Nephron progenitor cell (in vitro differentiated cells): ENCODE measurements around the gene KCNJ18.
"Not testable (repeated sequence)": the region's sequence is repeated elsewhere in the genome, so short reads cannot be mapped to it uniquely, and the experiment has no call there.

ENCODE experiments used
- DNase-seq: peaks from one replicate; pipeline ENCODE4 v3.0.0; 2021
- H3K27ac Mint-ChIP-seq: 2 replicates; pipeline ENCODE4 v1.8.0; 2021; ENCODE audit warnings: mild to moderate bottlenecking, moderate library complexity, mixed read lengths
- H3K27me3 Mint-ChIP-seq: 2 replicates; pipeline ENCODE4 v1.8.0; 2021; ENCODE audit warnings: mild to moderate bottlenecking, low read depth, mixed read lengths; ENCODE audit not compliant: poor library complexity
- H3K36me3 Mint-ChIP-seq: 2 replicates; pipeline ENCODE4 v1.8.0; 2021; ENCODE audit warnings: low read depth, mixed read lengths
- H3K4me1 Mint-ChIP-seq: 2 replicates; pipeline ENCODE4 v1.8.0; 2021; ENCODE audit warnings: mixed read lengths
- H3K4me3 Mint-ChIP-seq: 2 replicates; pipeline ENCODE4 v1.8.0; 2021; ENCODE audit warnings: mild to moderate bottlenecking, moderate library complexity, mixed read lengths
- H3K9me3 Mint-ChIP-seq: 2 replicates; pipeline ENCODE4 v1.8.0; 2021; ENCODE audit warnings: mild to moderate bottlenecking, moderate library complexity, mixed read lengths

The KCNJ18 gene

GRCh38 chr17:21691883-21692703 is at the start of gene KCNJ18:
Gene KCNJ18, plus strand, starts transcription at chr17:21692523. Its CDS starts 10,264 bp downstream, at chr17:21702787.
- H3K27ac Mint-ChIP-seq, H3K4me3 Mint-ChIP-seq, DNase-seq, H3K27me3 Mint-ChIP-seq, H3K4me1 Mint-ChIP-seq, H3K36me3 Mint-ChIP-seq: not testable (repeated sequence)
- H3K9me3 Mint-ChIP-seq = peaks cover 75% of the 10 kb centered on the region

DNA sequence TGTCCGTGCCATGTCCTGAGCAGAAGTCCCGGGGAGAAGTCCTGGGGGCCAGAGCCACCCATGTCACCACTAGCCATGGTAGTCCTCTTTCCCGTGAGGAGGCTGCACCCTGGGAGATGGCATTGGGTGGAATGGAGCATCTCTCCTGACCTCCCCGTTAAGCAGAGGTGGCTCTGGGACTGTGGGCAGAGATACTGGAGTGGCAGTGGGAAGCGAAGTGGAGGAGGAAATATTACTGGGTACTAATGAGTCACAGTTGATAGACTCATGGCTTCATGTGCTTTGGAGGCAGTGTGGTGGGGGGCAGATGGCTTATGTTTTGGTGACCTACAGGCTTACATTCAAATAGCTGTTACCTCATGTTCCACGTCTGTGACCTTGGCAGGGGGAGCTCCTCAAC is 44.2 kb upstream of the KCNJ18 start:
- not testable (repeated sequence) for DNase-seq, H3K4me3 Mint-ChIP-seq, H3K27ac Mint-ChIP-seq, H3K36me3 Mint-ChIP-seq, H3K4me1 Mint-ChIP-seq, H3K27me3 Mint-ChIP-seq
- H3K9me3 Mint-ChIP-seq = peaks cover 83% of the 10 kb centered on the region

DNA sequence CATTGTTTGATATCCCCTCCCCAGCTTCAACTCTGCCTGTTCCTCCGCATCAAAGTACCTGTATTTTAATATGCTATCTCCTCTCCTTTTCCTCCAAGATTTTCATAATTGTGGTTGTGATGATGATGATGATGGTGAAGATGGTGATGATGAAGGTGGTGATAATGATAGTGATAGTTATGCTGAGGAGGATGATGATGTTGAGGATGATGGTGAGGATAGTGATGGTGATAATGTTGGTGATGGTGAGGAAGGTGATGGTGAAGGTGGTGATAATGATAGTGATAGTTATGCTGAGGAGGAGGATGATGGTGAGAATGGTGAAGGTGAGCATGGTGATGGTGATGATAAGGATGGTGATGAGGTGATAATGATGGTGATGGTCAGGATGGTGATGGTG is 42.3 kb upstream of the KCNJ18 start:
- H3K4me1 Mint-ChIP-seq, H3K36me3 Mint-ChIP-seq, DNase-seq, H3K4me3 Mint-ChIP-seq, H3K27ac Mint-ChIP-seq, H3K27me3 Mint-ChIP-seq: not testable (repeated sequence)
- H3K9me3 Mint-ChIP-seq = peaks cover 72% of the 10 kb centered on the region

- peaks cover 64% of the 10 kb centered on the region for H3K9me3 Mint-ChIP-seq
- not testable (repeated sequence) for H3K27me3 Mint-ChIP-seq, H3K4me1 Mint-ChIP-seq, H3K36me3 Mint-ChIP-seq, H3K4me3 Mint-ChIP-seq, H3K27ac Mint-ChIP-seq, DNase-seq
Observed at GRCh38 chr17:21652049-21652448, 40.3 kb upstream of the KCNJ18 start.

GRCh38 chr17:21653211-21653610 is 39.1 kb upstream of the KCNJ18 start:
- H3K4me1 Mint-ChIP-seq, H3K4me3 Mint-ChIP-seq, H3K27me3 Mint-ChIP-seq, DNase-seq, H3K27ac Mint-ChIP-seq, H3K36me3 Mint-ChIP-seq: not testable (repeated sequence)
- H3K9me3 Mint-ChIP-seq = peaks cover 63% of the 10 kb centered on the region

GRCh38 chr17:21656518-21657309 is 35.6 kb upstream of the KCNJ18 start:
- not testable (repeated sequence) for H3K27me3 Mint-ChIP-seq

GRCh38 chr17:21659635-21660034 is 32.7 kb upstream of the KCNJ18 start:
- not testable (repeated sequence) for H3K4me3 Mint-ChIP-seq, H3K36me3 Mint-ChIP-seq, DNase-seq, H3K4me1 Mint-ChIP-seq, H3K27me3 Mint-ChIP-seq, H3K27ac Mint-ChIP-seq
- H3K9me3 Mint-ChIP-seq = peaks cover 62% of the 10 kb centered on the region

More at GRCh38 chr17:21656518-21657309, 35.6 kb upstream of the KCNJ18 start:
- peaks cover 52% of the 10 kb centered on the region for H3K9me3 Mint-ChIP-seq
- not testable (repeated sequence) for H3K4me3 Mint-ChIP-seq, H3K4me1 Mint-ChIP-seq, H3K36me3 Mint-ChIP-seq, DNase-seq, H3K27ac Mint-ChIP-seq

DNA sequence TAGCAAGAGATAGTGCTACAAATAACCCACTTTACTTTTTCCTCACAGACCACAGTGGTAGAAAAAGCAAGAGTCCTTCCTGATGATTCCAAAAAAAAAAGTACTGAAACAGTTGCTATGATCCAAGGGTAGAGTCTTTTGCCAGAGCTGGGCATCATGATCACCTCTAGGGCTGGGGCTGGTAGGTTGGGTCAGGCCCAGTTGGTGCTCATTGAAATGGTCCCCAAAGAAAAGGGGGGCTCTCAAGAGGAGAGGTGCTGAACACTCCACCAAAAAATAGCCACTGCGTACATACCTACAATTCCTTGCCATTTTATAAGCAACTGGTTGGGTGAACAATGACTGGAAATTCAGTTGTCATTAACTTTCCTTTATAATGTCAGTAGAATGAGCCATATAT is 30.9 kb upstream of the KCNJ18 start:
- not testable (repeated sequence) for H3K27ac Mint-ChIP-seq, H3K36me3 Mint-ChIP-seq, DNase-seq, H3K4me3 Mint-ChIP-seq, H3K4me1 Mint-ChIP-seq, H3K27me3 Mint-ChIP-seq
- H3K9me3 Mint-ChIP-seq = peaks cover 72% of the 10 kb centered on the region

DNA sequence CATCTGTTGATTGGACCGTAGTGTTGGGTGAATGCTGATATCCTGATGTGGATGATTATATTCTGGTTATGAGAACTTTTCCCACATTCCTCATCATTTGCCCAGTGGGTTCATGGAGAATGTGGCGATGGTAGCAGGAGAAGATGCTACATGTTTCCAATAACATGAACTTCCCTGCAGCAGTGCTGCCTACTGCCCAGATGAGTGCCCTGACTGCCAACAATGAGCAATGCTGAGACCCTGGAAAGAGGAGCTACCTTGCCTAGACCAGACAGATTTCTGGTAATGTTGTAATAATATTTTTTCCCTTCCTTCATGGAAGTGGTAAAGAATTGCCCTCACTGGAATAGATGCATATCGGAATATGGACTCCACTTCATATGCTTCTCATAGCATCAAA is 29.2 kb upstream of the KCNJ18 start:
- not testable (repeated sequence) for H3K36me3 Mint-ChIP-seq, H3K27me3 Mint-ChIP-seq, H3K27ac Mint-ChIP-seq, DNase-seq, H3K4me1 Mint-ChIP-seq, H3K4me3 Mint-ChIP-seq
- H3K9me3 Mint-ChIP-seq = peaks cover 77% of the 10 kb centered on the region

DNA sequence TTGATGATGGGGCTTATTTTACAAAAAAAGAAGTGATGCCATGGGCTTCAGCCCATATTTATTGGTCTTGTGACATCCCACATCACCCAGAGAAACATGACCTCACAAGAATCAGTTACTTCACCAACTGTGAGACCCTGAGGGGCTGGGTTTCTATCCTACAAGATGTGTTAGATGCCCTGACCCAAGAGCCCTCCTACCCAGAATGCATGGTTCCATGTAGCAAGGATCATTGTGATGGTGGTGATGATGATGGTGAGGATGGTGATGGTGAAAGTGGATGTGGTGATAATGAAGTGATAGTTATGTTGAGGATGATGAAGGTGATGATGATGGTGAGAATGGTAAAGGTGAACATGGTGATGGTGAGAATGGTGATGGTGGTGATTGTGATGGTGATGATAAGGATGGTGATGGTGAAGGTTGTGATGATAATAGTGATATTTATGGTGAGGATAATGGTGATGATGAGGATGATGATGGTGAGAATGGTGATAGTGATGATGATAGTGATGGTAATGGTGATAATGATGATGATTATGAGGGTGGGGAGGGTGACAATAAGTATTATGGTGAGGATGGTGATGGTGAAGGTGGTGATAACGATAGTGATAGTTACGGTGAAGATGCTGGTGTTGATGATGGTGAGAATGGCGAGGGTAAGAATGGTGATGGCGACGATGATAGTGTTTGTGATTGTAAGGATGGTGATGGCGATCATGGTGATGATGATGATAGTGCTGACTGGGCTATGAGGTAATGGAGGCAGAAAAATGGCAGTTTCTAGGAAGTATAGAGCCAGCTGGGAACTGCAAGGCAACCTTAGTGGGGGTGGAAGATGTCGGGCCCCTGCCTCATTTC is 28.5 kb upstream of the KCNJ18 start:
- H3K4me1 Mint-ChIP-seq, H3K36me3 Mint-ChIP-seq, DNase-seq, H3K4me3 Mint-ChIP-seq, H3K27me3 Mint-ChIP-seq, H3K27ac Mint-ChIP-seq: not testable (repeated sequence)
- peaks cover 78% of the 10 kb centered on the region for H3K9me3 Mint-ChIP-seq

DNA sequence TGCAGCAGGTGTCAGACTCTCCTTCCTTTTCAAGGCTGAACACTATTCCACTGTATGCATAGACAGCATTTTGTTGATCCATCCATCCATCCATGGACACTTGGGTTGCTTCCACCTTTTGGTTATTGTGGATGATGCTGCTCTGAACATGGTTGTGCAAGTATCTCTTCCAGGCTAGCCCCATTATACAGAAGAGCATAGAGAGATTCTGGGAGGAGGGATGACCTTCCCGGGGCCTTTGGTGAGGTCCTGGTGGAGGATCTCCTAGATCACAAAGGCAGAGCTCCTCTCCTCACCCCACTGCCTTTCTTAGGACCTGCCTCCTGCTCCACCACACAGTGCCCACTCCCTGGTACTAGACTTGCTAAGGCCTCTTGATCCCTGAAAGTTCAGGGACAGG is 27.2 kb upstream of the KCNJ18 start:
- not testable (repeated sequence) for H3K36me3 Mint-ChIP-seq, H3K4me3 Mint-ChIP-seq, H3K27ac Mint-ChIP-seq, H3K4me1 Mint-ChIP-seq, DNase-seq, H3K27me3 Mint-ChIP-seq
- H3K9me3 Mint-ChIP-seq = peaks cover 84% of the 10 kb centered on the region

DNA sequence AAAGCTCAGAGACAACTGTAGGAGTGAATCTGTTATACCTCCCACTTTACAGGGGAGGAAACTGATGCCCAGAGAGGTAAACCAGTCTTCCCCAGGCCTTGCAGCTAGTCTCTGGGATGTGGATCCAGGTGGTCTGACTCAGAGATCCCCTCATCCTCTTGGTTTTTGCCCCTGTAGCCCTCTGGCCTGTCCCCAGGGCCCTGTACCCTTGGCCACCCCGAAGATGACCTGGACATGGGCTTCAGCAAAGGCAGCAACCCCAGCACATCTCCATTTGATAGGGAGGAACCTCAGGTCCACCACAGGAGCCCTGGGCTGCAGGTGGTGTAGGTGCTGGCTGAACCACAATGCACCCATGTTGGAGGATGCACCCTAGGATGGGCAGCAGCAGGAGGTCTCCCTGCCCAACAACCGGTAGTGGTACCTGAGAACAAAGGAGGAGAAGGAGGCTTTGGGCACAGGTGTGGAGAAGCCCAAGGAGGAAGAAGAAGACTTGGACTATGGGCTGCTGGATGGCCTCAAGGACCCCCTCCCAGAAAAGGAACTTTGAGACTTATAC is 26.3 kb upstream of the KCNJ18 start:
- H3K9me3 Mint-ChIP-seq = peaks cover 89% of the 10 kb centered on the region
- not testable (repeated sequence) for H3K4me3 Mint-ChIP-seq, DNase-seq, H3K36me3 Mint-ChIP-seq, H3K4me1 Mint-ChIP-seq, H3K27ac Mint-ChIP-seq, H3K27me3 Mint-ChIP-seq

DNA sequence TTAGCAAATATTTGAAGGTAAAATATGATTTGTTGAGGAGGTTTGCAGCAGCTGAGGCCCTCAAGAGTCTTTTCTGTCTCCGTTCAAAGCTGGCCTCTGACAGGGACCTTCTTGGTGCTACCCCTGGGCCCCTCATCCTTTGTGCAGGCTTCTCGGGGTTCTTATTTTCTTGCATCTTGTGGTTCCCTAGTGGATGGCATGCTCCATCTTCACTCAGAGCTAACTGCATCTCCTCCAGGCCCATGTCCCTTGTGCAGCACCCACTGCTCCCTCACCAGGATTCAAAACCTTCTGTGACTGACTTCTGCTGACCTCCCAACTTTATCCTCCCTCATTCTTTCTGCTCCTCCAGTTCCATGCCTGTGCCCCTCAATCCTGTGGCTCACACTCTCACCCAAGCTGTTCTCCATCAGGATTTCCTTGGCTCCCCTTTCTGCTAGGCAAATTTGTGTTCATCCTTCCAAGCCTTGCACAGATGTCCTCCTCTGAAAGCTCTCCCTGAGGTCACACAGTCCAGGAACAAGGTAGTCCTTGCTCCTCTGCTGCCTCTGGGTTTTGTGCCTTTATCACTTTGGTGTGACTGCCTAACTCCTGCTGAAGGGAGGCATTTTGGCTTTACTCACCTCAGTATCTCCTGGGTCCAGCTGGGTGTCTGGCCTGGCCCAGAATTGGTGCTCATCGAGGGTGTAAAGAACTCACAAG is 25.5 kb upstream of the KCNJ18 start:
- peaks cover 92% of the 10 kb centered on the region for H3K9me3 Mint-ChIP-seq
- H3K27ac Mint-ChIP-seq, H3K4me3 Mint-ChIP-seq, H3K27me3 Mint-ChIP-seq, DNase-seq, H3K36me3 Mint-ChIP-seq, H3K4me1 Mint-ChIP-seq: not testable (repeated sequence)
